HG03469 (cell line): ENCODE measurements around the gene STAMBPL1.
"Not testable (repeated sequence)": the region's sequence is repeated elsewhere in the genome, so short reads cannot be mapped to it uniquely, and the experiment has no call there.

Source experiments
- ATAC-seq: cut with Tn5 transposase; IDR thresholded peaks from one replicate; pipeline ENCODE4 v1.9.1; 2021; ENCODE audit warnings: mild to moderate bottlenecking, moderate library complexity, moderate number of reproducible peaks; ENCODE audit not compliant: unreplicated experiment

Gene STAMBPL1

GRCh38 chr10:88854684-88855083 lies 25.4 kb upstream of the STAMBPL1 start:
- ATAC-seq: no peak

GRCh38 chr10:88857831-88858230 lies 22.2 kb upstream of the STAMBPL1 start:
- ATAC-seq: no peak

- ATAC-seq: no peak
Observed at GRCh38 chr10:88858491-88858890, 21.6 kb upstream of the STAMBPL1 start.

- ATAC-seq: no peak
Observed at GRCh38 chr10:88861036-88861435, 19.0 kb upstream of the STAMBPL1 start.

GRCh38 chr10:88865281-88865876 lies 14.7 kb upstream of the STAMBPL1 start:
- ATAC-seq: no peak

GRCh38 chr10:88866454-88866853 lies 13.6 kb upstream of the STAMBPL1 start:
- no peak for ATAC-seq

GRCh38 chr10:88870089-88870488 lies 10.0 kb upstream of the STAMBPL1 start:
- no peak for ATAC-seq

- no peak for ATAC-seq
Observed at GRCh38 chr10:88873757-88874156, 6.3 kb upstream of the STAMBPL1 start.

GRCh38 chr10:88874281-88874680 lies 5.8 kb upstream of the STAMBPL1 start:
- no peak for ATAC-seq

GRCh38 chr10:88875081-88875480 lies 5.0 kb upstream of the STAMBPL1 start:
- ATAC-seq: no peak

GRCh38 chr10:88877298-88877697 lies 2.7 kb upstream of the STAMBPL1 start:
- no peak for ATAC-seq

GRCh38 chr10:88880282-88881076 lies 434 bp downstream of the STAMBPL1 start:
- ATAC-seq: peak; percentile 46

- ATAC-seq: no peak
Observed at GRCh38 chr10:88881320-88881719, 1.3 kb downstream of the STAMBPL1 start.

- no peak for ATAC-seq
Observed at GRCh38 chr10:88881922-88882645, 2.0 kb downstream of the STAMBPL1 start.

GRCh38 chr10:88882646-88883447 lies 2.8 kb downstream of the STAMBPL1 start:
- not testable (repeated sequence) for ATAC-seq

- no peak for ATAC-seq
Observed at GRCh38 chr10:88883448-88883809, 3.4 kb downstream of the STAMBPL1 start.

- peak; percentile 33 for ATAC-seq
Observed at GRCh38 chr10:88886557-88886956, 6.5 kb downstream of the STAMBPL1 start.

- ATAC-seq: no peak
Observed at GRCh38 chr10:88888810-88889445, 8.9 kb downstream of the STAMBPL1 start.

- ATAC-seq: no peak
Observed at GRCh38 chr10:88889559-88890337, 9.7 kb downstream of the STAMBPL1 start.
